C4-2B (cell line): ENCODE measurements around the gene DTNA.

Experiments used
- ZFX ChIP-seq: fragments of 450-650 bp; IDR thresholded peaks from 2 replicates; pipeline ENCODE4 v1.6.1; 2017
- TF ChIP-seq, protein P1 (sequence below): fragments of 450-650 bp; conservative IDR thresholded peaks from 2 replicates; pipeline ENCODE4 v1.5.1; 2017; ENCODE audit warnings: mild to moderate bottlenecking

DNA sequence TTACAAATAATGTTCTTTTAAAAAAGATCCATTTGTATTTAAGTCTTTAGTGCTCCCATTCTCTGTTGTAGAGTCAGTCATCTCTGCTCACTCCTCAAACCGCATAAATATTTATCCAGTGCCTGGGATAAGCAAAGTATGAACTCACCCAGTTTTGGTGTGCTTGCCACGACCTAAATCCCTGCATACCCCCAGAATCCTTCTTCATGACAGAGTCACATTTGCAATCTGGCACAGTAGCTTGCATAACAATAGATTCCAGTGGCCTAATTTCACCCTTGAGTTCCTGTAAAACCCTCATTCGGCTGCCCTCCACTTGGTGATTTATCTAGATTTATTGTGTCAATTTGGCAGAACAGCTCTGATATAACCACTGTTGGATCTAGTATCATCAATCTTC, 92.9 kb downstream of the DTNA start:
- TF ChIP-seq, protein P1, sequence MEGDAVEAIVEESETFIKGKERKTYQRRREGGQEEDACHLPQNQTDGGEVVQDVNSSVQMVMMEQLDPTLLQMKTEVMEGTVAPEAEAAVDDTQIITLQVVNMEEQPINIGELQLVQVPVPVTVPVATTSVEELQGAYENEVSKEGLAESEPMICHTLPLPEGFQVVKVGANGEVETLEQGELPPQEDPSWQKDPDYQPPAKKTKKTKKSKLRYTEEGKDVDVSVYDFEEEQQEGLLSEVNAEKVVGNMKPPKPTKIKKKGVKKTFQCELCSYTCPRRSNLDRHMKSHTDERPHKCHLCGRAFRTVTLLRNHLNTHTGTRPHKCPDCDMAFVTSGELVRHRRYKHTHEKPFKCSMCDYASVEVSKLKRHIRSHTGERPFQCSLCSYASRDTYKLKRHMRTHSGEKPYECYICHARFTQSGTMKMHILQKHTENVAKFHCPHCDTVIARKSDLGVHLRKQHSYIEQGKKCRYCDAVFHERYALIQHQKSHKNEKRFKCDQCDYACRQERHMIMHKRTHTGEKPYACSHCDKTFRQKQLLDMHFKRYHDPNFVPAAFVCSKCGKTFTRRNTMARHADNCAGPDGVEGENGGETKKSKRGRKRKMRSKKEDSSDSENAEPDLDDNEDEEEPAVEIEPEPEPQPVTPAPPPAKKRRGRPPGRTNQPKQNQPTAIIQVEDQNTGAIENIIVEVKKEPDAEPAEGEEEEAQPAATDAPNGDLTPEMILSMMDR, result no peak
- TF ChIP-seq ZFX, result no peak
